GM20000 (cell line): ENCODE data around the gene TEKT5.
"Not testable (repeated sequence)": the region's sequence is repeated elsewhere in the genome, so short reads cannot be mapped to it uniquely, and the experiment has no call there.

Experiments used
- DNase-seq: peaks from one replicate; pipeline ENCODE4 v3.0.0; 2012; ENCODE audit warnings: low spot score
- CTCF ChIP-seq: IDR thresholded peaks from 2 replicates; pipeline ENCODE4 v1.5.1; 2012; ENCODE audit warnings: mild to moderate bottlenecking, control low read depth; ENCODE audit errors: extremely low read depth, missing control alignments

TEKT5 gene

GRCh38 chr16:10684511-10685151 lies 10.1 kb downstream of the TEKT5 start:
- no peak for DNase-seq
- no peak for TF ChIP-seq CTCF

- no peak for DNase-seq
Measured at GRCh38 chr16:10683170-10683569, 11.6 kb downstream of the TEKT5 start.

GRCh38 chr16:10682604-10683003 lies 12.1 kb downstream of the TEKT5 start:
- no peak for DNase-seq
- no peak for TF ChIP-seq CTCF

More at GRCh38 chr16:10683170-10683569, 11.6 kb downstream of the TEKT5 start:
- TF ChIP-seq CTCF, result no peak

GRCh38 chr16:10681310-10682308 lies 13.1 kb downstream of the TEKT5 start:
- DNase-seq, result no peak
- no peak for TF ChIP-seq CTCF

GRCh38 chr16:10679921-10680320 lies 14.8 kb downstream of the TEKT5 start:
- TF ChIP-seq CTCF, result no peak
- DNase-seq, result no peak

- not testable (repeated sequence) for DNase-seq
Measured at GRCh38 chr16:10679441-10679840, 15.3 kb downstream of the TEKT5 start.

- no peak for DNase-seq
Measured at GRCh38 chr16:10678655-10679054, 16.1 kb downstream of the TEKT5 start.

More at GRCh38 chr16:10678655-10679054, 16.1 kb downstream of the TEKT5 start:
- no peak for TF ChIP-seq CTCF
